Measurements from ENCODE around the gene HS6ST2.

DNA sequence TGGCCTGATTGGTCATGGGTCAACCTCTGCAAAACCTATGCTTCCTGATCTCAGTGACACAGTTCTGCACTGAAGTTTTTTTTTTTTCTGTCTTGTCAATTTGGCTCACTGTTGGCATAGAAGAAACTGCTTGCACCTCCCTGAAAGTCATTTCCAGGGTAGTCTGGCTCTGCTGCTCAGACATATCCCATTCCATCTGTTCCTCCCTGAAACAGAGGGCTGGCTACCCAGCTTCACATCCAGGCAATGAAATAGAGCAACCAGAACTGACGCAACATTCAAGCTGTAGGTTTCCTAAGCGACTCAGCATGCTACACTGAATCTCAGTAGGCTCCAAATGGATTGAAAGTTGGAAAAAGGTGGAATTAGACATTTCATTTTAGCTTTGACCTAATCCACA is 292.8 kb downstream of the HS6ST2 start:
- TF ChIP-seq CTCF (conservative IDR thresholded peaks at IDR 0.05; ENCODE audit: low read length) (no peak), EZH2phosphoT487 (IDR thresholded peaks at IDR 0.05; ENCODE audit: borderline replicate concordance, low read depth, low read length) (no peak)
